ENCODE results near the gene FBXL7. TPM values are rescaled to one million over a fixed set of nuclear protein-coding genes. Genes with fewer than 3 reads are reported as not detected.

Gene FBXL7
- total RNA-seq, 1 experiment from 2014 or later = not detected

DNA sequence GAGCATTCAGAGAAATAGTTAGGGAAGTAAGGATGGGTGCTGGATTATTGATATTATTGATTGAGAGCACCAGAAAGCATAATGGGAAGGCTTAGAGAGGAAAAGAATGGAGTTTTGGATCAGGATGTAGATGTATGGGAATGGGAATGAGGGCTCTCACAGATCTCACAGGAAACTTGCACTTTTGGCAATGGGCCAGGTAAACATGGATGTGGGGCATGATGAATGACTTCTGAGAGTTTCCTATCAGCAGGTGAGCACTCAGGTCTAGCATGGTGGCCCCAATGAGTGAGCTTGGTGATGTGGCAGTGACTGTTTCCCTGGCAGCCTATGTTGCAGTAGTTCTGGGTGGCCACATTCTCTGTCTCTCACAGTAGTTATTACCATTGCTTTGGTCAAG lies 283.8 kb downstream of the FBXL7 start:
- no peak for DNase-seq (ENCODE audit: low spot score)
- in situ Hi-C loops (cut with HindIII; ENCODE audit: low sequenced_read_pairs) = no loop called here

- in situ Hi-C loops (cut with HindIII; ENCODE audit: low sequenced_read_pairs) = no loop called here
- DNase-seq (ENCODE audit: low spot score) = peak; percentile 61
Measured at GRCh38 chr5:15785531-15785981, 285.6 kb downstream of the FBXL7 start.

DNA sequence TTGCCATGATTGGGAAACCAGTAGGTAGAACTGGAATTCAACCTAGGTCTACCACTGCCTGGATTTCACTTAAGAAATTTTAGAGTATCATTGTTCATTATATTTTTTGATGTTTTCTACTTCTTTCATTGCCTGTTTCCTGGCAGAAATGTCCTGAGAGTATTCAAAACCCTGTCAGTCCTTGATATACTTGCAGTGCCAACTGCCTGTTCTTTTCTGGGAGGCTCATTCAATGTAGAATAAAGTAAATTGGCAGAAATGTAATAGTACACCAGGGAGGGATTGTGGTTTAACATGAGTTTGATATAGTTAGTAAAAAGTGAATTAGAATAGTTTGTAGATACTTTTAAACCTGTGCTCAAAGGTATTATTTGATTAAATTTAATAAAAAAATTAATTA lies 286.3 kb downstream of the FBXL7 start:
- in situ Hi-C loops (cut with HindIII; ENCODE audit: low sequenced_read_pairs) = no loop called here
- DNase-seq (ENCODE audit: low spot score) = peak; percentile 62

DNA sequence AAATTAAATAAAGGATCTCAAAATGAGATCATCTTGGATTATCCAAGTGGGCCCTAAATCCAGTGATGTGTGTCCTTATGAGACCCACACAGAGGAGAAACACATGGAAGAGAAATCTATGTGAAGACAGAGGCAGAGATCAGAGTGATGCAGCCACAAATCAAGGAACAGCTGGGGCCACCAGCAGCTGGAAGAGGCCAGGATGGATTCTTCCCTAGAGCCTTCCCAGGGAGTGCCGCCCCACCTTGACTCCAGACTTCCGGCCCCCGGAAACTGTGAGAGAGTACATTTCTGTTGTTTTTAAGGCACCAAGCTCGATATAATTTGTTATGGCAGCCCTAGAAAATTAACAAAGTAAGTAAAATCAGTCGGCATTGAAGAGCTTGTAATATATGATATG lies 286.9 kb downstream of the FBXL7 start:
- DNase-seq (ENCODE audit: low spot score) = no peak
- in situ Hi-C loops (cut with HindIII; ENCODE audit: low sequenced_read_pairs) = no loop called here

DNA sequence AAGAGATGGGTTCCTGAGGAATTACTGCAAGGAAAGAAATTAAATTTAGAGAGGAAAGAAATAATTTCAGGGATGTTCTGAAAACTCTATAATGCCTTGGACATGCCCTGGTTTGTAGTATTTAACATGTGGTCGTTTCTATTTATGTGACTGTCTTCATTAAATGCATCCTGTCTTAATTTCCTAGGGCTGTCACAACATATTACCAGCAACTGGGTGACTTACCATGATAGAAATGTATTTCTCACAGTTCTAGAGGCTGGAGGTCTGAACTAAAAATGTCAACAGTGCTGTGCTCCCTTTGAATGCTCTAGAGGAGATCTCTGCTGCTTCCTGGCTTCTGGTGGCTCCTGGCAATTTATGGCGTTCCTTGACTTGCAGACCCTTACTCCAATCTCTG lies 287.7 kb downstream of the FBXL7 start:
- in situ Hi-C loops (cut with HindIII; ENCODE audit: low sequenced_read_pairs) = no loop called here

GRCh38 chr5:15789642-15790041 lies 289.7 kb downstream of the FBXL7 start:
- in situ Hi-C loops (cut with HindIII; ENCODE audit: low sequenced_read_pairs) = no loop called here
- no peak for DNase-seq (ENCODE audit: low spot score)

More for the DNA sequence above, 287.7 kb downstream of the FBXL7 start:
- DNase-seq (ENCODE audit: low spot score) = peak; percentile 93

DNA sequence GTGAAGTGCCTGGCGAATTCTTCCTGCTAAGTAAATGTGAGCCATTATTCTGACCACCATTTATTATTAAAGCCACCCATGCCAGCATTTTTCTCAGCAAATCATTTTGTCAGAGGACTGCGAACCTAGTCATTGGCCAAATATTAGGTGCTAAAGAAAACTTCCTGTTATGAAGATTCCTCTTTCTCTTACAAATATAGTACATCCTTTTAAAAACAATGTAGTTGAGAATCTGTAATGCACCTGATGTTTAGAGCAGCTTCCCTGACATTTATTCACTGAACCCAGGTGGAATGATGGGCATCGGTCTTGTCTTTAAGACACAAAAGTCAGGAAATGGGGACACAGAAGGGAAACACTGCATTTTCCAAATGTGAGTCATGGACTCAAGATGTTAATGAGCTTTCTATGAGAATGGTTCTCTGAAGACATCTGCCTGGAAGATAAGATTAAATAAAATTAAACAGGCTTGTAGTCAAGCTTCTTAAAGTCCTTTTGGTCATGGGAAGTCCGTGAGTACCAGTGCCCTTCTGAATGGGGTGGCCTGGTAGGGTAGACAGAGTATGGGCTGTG lies 290.6 kb downstream of the FBXL7 start:
- in situ Hi-C loops (cut with HindIII; ENCODE audit: low sequenced_read_pairs) = no loop called here
- DNase-seq (ENCODE audit: low spot score) = no peak

DNA sequence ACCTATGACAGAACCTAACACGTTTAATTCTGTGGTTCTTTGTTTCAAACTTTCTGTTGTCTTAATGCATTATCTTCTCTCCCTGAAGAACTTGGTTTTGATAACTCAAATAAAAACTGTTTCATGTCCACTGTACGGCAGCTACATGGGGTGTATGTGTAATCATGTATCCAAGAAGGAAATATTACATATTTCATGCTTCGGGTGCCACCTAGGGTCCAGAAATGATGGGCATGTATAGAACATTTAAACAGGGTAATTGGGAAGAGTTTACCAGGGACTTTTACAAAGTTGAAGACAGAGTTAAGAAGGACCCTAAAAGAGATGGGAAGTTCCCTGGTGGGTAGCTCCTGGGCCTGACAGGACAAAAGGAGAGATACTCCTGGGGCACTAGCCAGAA lies 291.3 kb downstream of the FBXL7 start:
- DNase-seq (ENCODE audit: low spot score) = no peak
- in situ Hi-C loops (cut with HindIII; ENCODE audit: low sequenced_read_pairs) = no loop called here

DNA sequence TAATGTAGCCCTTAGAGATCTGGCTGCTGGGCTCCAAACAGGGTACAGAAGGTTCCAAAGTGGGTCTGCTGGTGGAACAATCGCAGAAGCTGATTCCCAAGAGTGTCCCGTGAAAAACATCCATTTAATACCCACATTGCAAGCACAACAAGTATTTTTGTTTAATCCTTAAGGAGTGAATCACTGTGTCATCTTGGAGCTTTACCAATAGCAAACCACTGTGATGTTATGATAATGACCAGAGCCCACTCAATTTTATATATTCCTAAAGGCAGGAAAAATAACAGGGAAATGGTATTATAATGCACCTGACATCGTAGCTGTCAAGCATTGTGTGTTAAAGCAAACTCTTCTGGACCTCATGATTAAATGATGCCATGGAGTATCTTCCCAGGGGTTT lies 291.9 kb downstream of the FBXL7 start:
- DNase-seq (ENCODE audit: low spot score) = no peak
- in situ Hi-C loops (cut with HindIII; ENCODE audit: low sequenced_read_pairs) = no loop called here

- in situ Hi-C loops (cut with HindIII; ENCODE audit: low sequenced_read_pairs) = no loop called here
- DNase-seq (ENCODE audit: low spot score) = no peak
Measured at GRCh38 chr5:15794052-15794985, 294.3 kb downstream of the FBXL7 start.

DNA sequence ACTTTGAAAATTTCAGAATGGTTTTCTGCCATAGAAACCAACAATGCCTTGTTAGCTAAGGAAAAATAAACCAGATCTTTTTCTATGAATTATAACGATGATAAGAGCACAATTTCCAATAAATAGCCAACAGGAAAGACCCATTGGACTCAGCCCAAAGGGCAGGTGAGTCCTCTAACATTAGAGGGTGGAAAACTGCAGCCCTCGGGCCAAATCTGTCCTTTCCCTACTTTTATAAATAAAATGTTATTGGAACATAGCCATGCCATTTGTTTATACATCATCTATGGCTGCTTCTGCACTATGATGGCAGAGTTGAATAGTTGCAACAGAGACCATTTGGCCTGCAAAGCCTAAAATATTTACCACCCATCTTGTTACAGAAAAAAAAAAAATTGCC lies 296.1 kb downstream of the FBXL7 start:
- in situ Hi-C loops (cut with HindIII; ENCODE audit: low sequenced_read_pairs) = no loop called here

GRCh38 chr5:15796557-15796956 lies 296.6 kb downstream of the FBXL7 start:
- in situ Hi-C loops (cut with HindIII; ENCODE audit: low sequenced_read_pairs) = no loop called here
- no peak for DNase-seq (ENCODE audit: low spot score)

More for the DNA sequence above, 296.1 kb downstream of the FBXL7 start:
- DNase-seq (ENCODE audit: low spot score) = no peak

GRCh38 chr5:15797116-15797515 lies 297.1 kb downstream of the FBXL7 start:
- in situ Hi-C loops (cut with HindIII; ENCODE audit: low sequenced_read_pairs) = no loop called here
- DNase-seq (ENCODE audit: low spot score) = no peak

GRCh38 chr5:15798006-15798405 lies 298.0 kb downstream of the FBXL7 start:
- in situ Hi-C loops (cut with HindIII; ENCODE audit: low sequenced_read_pairs) = no loop called here
- no peak for DNase-seq (ENCODE audit: low spot score)

DNA sequence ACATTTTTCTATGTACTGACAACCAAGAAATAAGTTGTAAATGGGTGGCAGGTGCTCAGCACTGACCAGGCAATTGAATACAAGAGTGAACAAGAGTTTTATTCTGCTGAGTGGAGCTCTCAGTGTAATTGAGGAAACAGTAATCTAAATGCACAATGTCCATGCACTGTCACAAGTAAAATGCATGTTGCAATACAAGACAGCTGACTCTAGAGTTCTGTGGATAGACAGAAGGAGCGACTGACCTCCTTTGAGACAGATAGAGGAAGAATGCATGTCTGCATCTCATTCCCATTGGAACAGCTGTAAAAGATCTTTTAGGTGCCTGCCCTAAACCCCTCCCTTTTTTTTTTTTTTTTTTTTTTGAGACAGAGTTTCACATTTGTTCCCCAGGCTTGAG lies 299.0 kb downstream of the FBXL7 start:
- in situ Hi-C loops (cut with HindIII; ENCODE audit: low sequenced_read_pairs) = no loop called here
- no peak for DNase-seq (ENCODE audit: low spot score)

DNA sequence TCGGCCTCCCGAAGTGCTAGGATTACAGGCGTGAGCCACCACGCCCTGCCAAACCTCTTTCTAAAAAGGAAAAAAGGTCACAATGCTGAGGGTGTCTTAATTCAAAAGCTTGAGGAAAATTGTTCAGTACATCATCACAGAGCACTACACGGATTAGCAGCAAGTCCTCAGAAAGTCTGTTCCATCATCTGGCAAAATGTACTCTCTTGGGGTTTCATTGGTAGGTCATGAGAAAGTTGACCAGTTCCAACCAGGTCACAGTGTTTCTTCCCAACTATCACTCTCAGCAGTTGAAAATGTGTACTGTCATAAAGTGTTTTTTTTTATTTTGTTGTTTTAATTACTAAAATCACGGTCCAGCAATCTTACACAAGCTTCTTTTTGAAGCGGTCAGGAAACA lies 299.6 kb downstream of the FBXL7 start:
- no peak for DNase-seq (ENCODE audit: low spot score)
- in situ Hi-C loops (cut with HindIII; ENCODE audit: low sequenced_read_pairs) = no loop called here

DNA sequence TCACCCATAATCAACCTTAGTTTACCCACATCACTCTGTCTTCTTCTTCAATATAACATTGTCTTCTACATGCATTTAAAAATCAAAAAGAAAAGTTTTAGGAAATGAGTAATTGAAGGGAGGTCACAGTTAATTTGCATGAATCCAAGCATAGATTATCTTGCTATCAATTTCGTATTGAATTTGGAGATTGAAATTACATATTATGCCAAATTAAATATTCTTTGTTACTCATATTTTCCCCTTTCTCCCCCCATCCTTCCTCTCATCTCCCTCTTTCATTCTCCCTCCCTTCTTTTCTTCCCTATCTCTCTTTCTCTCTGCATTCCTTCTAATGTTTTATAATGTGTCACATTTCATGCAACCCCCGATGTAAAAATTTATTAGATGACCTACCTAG lies 303.3 kb downstream of the FBXL7 start:
- in situ Hi-C loops (cut with HindIII; ENCODE audit: low sequenced_read_pairs) = no loop called here

GRCh38 chr5:15806613-15807012 lies 306.6 kb downstream of the FBXL7 start:
- DNase-seq (ENCODE audit: low spot score) = no peak
- in situ Hi-C loops (cut with HindIII; ENCODE audit: low sequenced_read_pairs) = no loop called here

More for the DNA sequence above, 303.3 kb downstream of the FBXL7 start:
- no peak for DNase-seq (ENCODE audit: low spot score)

DNA sequence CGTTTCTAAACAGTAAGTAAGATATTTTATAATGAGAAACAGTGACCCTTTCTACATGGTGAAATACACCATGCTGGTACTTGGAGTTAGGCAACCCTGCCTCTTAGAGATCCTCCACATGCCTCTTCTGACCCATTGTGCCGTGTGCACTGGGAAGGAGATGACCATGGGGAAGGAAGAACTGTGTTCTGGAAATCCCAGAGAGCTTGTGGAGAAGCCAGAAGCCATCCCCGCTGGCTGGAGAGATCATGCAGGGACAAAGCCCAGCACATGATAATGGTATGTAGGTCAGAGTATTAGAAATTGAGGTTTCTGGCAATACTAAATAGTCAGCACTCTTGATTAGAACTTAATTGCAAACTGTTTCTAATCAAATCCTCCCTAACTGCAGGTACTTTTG lies 307.3 kb downstream of the FBXL7 start:
- peak; percentile 69 for DNase-seq (ENCODE audit: low spot score)
- in situ Hi-C loops (cut with HindIII; ENCODE audit: low sequenced_read_pairs) = no loop called here

GRCh38 chr5:15807871-15808270 lies 307.9 kb downstream of the FBXL7 start:
- in situ Hi-C loops (cut with HindIII; ENCODE audit: low sequenced_read_pairs) = no loop called here
- DNase-seq (ENCODE audit: low spot score) = peak; percentile 98

DNA sequence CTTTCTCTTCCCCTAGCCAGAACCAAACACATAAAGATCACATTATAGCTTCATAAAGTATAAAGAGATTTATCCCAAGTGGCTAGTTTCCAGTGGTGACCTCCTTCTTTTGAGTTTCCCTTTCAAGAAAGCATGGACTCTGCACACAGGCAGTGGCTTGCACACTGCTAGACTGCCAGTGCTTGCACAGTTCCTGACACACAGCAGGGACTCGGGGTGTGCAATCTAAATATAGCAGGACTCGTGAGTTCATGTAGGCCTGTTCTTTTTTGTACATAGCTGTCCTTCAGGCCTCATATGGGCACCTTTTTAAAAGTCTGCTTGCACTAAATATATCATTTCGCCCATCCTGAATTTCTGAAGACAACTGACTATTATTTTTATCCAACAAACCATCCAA lies 308.6 kb downstream of the FBXL7 start:
- in situ Hi-C loops (cut with HindIII; ENCODE audit: low sequenced_read_pairs) = no loop called here
- peak; percentile 70 for DNase-seq (ENCODE audit: low spot score)
